Retina (tissue), 1 donor: ENCODE results near the gene WHAMM.

Experiments
- DNase-seq: peaks from one replicate; pipeline ENCODE4 v3.0.0-alpha.2; 2016

Gene WHAMM

DNA sequence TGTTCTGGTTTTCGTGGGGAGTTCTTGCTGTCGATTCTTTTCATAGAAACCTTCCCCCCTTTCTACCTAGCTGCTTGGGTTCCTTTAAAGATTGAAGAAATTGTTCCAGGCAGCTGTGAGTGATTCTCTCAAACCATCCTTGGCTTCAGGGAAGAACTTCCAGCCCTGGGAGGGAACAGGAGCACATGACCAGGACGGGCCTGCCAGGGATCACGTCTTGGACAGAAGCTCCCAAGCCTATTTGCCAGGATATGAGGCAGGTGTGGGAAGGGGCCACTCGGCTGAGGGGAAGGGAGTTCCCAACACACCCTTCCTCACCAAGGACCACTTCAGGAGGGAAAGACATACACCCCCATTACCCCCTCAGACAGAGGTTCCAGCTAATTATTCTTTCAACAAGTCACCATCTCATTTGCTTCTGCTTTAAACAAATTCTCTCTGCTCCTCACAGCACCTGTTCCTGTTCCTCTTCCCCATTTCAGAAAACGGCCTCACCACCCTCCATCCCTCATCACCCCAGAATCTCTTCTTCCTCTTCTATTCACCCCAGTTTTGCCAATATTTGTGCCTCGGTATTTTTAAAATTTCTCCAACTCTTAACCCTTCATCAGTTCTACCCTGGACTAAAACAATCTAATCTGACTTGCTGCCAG, 62.5 kb downstream of the WHAMM start:
- DNase-seq: no peak

DNA sequence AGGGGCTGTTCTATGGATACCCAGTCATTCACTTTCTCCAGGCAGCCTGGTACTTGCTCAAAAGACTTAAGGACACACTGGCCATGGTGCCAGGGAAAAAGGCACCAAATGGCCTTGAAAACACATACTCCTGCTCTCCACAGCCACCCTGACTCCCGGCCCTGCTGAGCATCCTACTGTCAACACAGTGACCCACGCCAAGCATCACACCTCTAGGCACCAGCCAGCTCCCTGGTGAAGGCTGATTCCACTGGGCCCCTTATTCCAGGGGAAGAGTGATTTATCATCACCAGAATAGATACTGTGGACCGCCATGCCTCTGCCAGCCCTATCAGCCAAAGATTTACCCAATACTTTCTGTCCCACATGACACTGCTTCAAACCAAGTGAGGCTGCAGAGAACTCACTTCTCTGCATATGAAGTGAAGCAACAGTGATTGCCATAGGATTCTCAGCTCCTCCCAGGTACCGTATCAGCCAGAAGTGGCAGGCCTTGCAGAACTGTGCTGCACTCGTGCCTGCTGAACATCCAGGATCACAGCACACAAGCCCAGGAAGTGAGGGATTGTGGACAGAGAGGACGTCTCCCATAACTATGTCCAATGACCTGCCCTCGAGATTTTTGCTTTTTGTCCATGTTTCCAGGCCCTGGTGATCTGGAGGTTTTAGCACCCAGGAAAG, 63.7 kb downstream of the WHAMM start:
- DNase-seq: no peak

DNA sequence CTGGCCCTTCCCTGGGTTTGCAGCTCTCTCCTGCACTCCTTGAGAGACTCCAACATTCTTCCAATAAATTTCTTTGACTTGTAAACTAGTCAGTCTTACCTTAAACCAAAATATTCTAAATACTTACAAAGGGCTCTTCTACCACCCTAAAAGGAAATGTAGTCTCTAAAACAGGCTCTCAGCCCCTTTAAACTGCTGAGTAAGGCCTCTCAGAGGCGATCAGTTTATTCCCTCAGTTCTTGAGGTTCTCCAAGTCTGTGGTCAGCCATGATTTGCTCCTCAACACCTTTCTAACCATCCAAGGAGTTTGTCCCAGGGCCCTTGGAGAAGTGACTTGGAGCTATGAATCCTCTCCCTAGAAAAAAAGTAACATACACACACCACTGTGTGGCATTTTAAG, 64.8 kb downstream of the WHAMM start:
- no peak for DNase-seq

DNA sequence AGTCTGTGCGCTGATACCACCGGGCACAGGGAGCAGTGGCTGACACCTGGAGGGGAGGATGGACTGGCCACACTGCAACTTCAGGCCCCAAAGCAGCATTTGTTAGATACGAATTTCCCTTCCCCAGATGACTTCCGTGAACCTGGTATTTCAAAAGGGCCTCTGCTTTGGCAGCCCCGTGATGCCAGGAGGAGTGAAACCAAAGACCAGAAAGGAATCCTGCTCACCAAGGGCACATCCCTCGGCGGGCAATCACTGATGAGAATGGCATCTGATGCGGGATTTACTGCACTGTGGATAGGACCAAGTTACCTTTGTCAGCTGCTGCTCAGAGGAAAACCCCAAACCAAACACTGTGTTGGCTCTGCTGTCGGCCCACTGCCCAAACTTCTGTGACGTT, 65.5 kb downstream of the WHAMM start:
- no peak for DNase-seq

- no peak for DNase-seq
Observed at GRCh38 chr15:82875411-82876003, 66.1 kb downstream of the WHAMM start.

DNA sequence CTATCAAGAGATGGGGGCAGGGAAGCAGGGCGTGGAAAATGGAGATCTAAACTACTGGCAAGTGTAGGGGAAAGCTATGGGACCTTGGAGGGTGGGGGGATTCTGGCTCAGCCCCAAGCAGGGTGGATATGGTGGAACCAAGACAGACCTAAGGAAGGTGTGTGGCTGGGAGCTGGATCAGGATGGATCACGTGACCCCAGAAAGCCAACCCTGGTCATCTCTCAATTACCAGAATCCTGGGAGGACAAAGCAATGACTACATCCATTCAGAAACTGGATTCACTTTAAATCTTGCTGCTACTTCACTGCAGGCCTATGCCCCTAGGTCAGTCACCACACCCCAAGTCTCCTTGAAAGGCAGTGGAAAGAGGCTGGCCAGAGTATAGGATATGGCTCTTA, 68.4 kb downstream of the WHAMM start:
- no peak for DNase-seq

DNA sequence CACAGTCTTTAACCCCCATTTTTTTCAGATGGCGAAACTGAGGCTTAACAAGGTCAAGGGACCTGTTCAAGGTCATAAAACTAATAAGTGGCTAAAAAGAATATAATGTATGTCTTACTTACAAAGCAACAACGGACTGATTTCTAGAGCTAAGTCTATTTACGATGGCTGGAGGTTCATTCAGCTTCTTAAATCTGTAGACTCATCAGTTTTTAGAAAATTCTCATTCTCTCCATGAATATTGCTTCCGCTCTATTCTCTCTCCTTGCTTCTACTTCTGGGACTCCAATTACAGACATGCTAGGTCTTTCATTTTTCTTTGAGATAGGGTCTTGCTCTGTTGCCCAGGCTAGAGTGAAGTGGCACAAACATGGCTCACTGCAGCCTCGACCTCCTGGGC, 68.9 kb downstream of the WHAMM start:
- no peak for DNase-seq

GRCh38 chr15:82880704-82881103, 71.3 kb downstream of the WHAMM start:
- DNase-seq: no peak

DNA sequence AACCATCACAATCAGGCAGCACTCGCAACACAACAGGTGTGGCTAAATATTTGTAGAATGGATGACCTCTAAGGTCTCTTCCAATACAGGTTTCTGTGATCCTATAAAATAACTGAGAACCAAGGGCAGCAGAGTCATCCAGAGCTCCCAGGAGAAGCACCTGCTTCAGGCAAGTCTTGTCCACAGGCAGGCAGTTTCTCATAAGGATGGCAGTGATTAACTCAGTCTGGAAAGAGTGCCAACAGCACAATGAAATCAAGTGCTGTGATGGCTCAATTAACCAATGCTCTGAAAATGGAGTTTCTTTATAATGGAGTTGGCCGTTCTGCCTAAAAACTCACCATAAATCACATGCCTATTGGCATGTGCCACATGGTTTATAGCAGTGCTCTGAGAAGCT, 72.3 kb downstream of the WHAMM start:
- no peak for DNase-seq

DNA sequence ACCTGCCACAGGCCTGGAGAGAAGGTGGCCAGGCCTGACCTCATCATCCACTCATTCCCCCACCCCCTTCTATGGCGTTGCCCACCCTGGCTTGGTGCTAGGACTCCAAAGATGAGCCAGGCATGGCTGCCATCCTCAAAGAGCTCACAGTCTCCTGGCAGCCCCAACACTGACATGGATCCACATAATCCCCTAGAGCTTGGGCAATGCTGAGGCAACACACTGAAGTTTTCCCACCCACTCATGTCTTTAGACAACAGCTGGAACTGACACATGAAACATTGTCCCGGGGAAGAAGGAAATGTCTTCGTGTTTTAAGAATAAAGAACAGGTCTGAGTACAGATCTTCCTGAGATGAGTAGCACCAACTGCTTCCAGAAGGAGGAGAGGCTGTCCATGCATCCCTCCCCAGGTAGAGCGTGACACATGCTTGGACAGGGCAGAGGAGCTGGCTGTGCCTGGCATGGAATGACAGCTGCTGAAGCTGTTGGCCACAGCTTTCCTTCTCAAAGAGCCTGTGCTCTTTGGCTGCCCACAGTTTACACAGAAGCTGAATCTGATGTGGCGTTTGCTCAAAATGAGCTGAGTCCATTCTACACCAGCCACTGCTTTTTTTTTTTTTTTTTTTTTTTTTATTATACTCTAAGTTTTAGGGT, 73.0 kb downstream of the WHAMM start:
- DNase-seq: no peak
